Breast epithelium (tissue), 3 donors: Measurements from ENCODE around the gene SOX18.

ENCODE experiments used
- POLR2AphosphoS5 ChIP-seq, 3 donors: sonication (generic); formaldehyde crosslinking; IDR thresholded peaks; one replicate each; pipeline ENCODE4 v1.6.1; 2017; ENCODE audit warnings: antibody characterized with exemption in 3 of 3
- TF ChIP-seq, protein P1 (sequence below), 3 donors: fragments of 450-650 bp; IDR thresholded peaks; one replicate each; pipeline ENCODE4 v1.5.1; 2016 to 2017; ENCODE audit warnings: antibody characterized with exemption in 3 of 3, mild to moderate bottlenecking in 3 of 3, moderate library complexity in 3 of 3

DNA sequence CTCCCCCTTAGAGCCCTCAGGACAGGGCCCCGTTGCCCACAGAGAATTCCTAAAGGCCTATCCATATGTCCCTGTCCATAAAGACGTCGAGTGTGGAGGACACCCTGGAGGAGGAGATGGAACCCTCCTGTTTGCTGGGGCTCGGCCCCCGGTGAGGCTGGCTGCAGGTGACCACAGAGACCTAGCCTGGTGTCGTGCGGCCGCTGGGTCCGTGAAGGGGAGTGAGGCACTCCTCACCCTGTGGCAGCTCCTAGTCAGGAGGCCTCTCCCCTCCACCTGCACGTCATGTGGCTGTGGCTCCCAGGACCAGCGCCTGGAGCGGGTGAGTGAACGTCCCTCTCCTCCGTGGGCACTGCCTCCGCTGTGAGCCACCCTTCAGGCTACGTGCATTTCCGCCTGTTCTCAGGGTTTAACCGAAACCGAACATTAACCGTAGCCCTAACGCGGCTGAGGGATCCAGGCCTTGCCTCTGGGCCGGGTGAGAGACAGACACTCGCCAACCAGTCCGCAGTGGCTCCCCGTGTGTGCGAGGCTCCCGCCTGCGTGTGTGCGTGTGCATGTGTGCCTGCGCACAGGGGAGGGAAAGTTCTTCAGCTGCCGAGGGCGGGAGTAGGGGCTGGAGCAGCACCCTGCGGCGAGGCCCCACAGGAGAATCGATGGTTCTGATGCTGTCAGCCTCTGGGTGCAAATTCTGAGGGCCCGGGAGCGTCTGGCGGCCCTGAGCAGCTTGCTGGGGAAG, 7.6 kb upstream of the SOX18 start:
- TF ChIP-seq, protein P1, sequence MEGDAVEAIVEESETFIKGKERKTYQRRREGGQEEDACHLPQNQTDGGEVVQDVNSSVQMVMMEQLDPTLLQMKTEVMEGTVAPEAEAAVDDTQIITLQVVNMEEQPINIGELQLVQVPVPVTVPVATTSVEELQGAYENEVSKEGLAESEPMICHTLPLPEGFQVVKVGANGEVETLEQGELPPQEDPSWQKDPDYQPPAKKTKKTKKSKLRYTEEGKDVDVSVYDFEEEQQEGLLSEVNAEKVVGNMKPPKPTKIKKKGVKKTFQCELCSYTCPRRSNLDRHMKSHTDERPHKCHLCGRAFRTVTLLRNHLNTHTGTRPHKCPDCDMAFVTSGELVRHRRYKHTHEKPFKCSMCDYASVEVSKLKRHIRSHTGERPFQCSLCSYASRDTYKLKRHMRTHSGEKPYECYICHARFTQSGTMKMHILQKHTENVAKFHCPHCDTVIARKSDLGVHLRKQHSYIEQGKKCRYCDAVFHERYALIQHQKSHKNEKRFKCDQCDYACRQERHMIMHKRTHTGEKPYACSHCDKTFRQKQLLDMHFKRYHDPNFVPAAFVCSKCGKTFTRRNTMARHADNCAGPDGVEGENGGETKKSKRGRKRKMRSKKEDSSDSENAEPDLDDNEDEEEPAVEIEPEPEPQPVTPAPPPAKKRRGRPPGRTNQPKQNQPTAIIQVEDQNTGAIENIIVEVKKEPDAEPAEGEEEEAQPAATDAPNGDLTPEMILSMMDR (IDR thresholded peaks at IDR 0.05): no peak
- TF ChIP-seq POLR2AphosphoS5 (IDR thresholded peaks at IDR 0.05): no peak
